PC-9 (cell line): ENCODE results near the gene PUS10. TPM values are rescaled to one million over a fixed set of nuclear protein-coding genes. Genes with fewer than 3 reads are reported as not detected.

ENCODE experiments used
- BruUV-seq: library from RNA; stranded (reverse); fragments of 400-500 nt; replicated peaks from 2 replicates; lab custom pipeline; 2021; lab: Mats Ljungman, UMichigan
- CTCF ChIA-PET: fragments of 300-600 bp; sonication (Branson Sonifier 250); formaldehyde crosslinking; loops from one replicate; lab custom pipeline; 2022; ENCODE audit warnings: antibody characterized with exemption; lab: Charles Lee
- POLR2A ChIA-PET: fragments of 300-600 bp; sonication (Branson Sonifier 250); formaldehyde crosslinking; loops from one replicate; lab custom pipeline; 2022; ENCODE audit warnings: antibody characterized with exemption; ENCODE audit not compliant: unreplicated experiment; lab: Charles Lee
- DNase-seq, 2 experiments: peaks; one replicate each; pipeline versions ENCODE4 v3.0.0 to v3.0.0-alpha.2; 2015 to 2022; ENCODE audit warnings: mixed read lengths in 1 of 2
- H2AFZ ChIP-seq: fragments of 200-600 bp; sonication (generic); 2 replicates; pipeline ENCODE4 v1.8.1; 2017; ENCODE audit warnings: antibody characterized with exemption
- H3F3A ChIP-seq: fragments of 200-600 bp; sonication (generic); 2 replicates; pipeline ENCODE4 v1.8.1; 2017; ENCODE audit warnings: antibody characterized with exemption, mild to moderate bottlenecking, low read depth; ENCODE audit not compliant: insufficient read depth
- H3K27ac ChIP-seq: fragments of 200-600 bp; sonication (generic); 2 replicates; pipeline ENCODE4 v1.6.1; 2016; ENCODE audit warnings: mixed run types
- H3K27me3 ChIP-seq: fragments of 200-600 bp; sonication (generic); 2 replicates; pipeline ENCODE4 v1.6.1; 2016; ENCODE audit warnings: low read depth, mixed run types; ENCODE audit not compliant: insufficient read depth
- H3K36me3 ChIP-seq: fragments of 200-600 bp; sonication (generic); 2 replicates; pipeline ENCODE4 v1.6.1; 2016; ENCODE audit warnings: low read depth, mixed run types
- H3K4me1 ChIP-seq: fragments of 200-600 bp; sonication (generic); replicated peaks from 2 replicates; pipeline ENCODE4 v1.6.1; 2016; ENCODE audit warnings: mixed run types; ENCODE audit not compliant: insufficient read depth
- H3K4me2 ChIP-seq: fragments of 200-600 bp; sonication (generic); 2 replicates; pipeline ENCODE4 v1.6.1; 2017; ENCODE audit warnings: mixed run types
- H3K4me3 ChIP-seq: fragments of 200-600 bp; sonication (generic); 2 replicates; pipeline ENCODE4 v1.6.1; 2016; ENCODE audit warnings: mixed run types
- H3K79me2 ChIP-seq: fragments of 200-600 bp; sonication (generic); 2 replicates; pipeline ENCODE4 v1.6.1; 2017; ENCODE audit warnings: low read depth, mixed run types
- H3K9me2 ChIP-seq: fragments of 200-600 bp; sonication (generic); 2 replicates; pipeline ENCODE4 v1.8.1; 2017; ENCODE audit warnings: mild to moderate bottlenecking; ENCODE audit not compliant: insufficient read depth
- H3K9me3 ChIP-seq: fragments of 200-600 bp; sonication (generic); 2 replicates; pipeline ENCODE4 v1.8.1; 2016; ENCODE audit warnings: low read depth; ENCODE audit not compliant: insufficient read depth
- H4K20me1 ChIP-seq: fragments of 200-600 bp; sonication (generic); 2 replicates; pipeline ENCODE4 v1.8.1; 2017; ENCODE audit not compliant: insufficient read depth
- EZH2 ChIP-seq: fragments of 200-600 bp; sonication (generic); IDR thresholded peaks from 2 replicates; pipeline ENCODE4 v1.8.0; 2017; ENCODE audit warnings: antibody characterized with exemption, low read depth
- intact Hi-C: fragments of 100-400 bp; cut with micrococcal nuclease; formaldehyde crosslinking; loops from one replicate; pipeline ENCODE4 v1.10.0; 2022; ENCODE audit not compliant: unreplicated experiment
- total RNA-seq: library from RNA; stranded (reverse); gene quantifications from 2 replicates; pipeline ENCODE4 v1.2.3, GENCODE V29; 2021
- TF ChIP-seq, protein P1 (sequence below): fragments of 200-600 bp; sonication (generic); conservative IDR thresholded peaks from 2 replicates; pipeline ENCODE4 v1.6.1; 2017; ENCODE audit warnings: mixed run types, antibody characterized with exemption, mild to moderate bottlenecking, moderate library complexity

Gene PUS10
- total RNA-seq, 1 experiment from 2014 or later: 5.1 TPM

DNA sequence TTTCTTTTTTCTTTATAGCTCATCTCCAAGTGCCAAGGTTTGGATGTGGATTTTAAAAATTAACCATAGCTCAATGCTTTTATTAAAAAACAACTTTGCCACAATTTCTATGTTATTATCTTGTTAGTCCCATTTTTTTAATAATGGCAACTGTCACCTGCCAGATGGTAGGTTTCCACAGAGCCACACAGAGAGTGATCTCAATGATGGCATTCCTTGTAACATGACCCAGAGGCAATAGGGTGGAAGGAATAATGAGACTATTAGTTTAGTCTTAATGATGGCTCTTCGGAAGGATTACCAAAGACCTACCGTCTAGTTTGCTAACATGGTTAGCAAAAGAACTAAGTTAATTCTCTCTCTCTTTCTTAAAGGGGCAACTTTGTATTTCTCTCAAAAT is 72.7 kb downstream of the PUS10 start:
- CTCF ChIA-PET: no interaction called here
- POLR2A ChIA-PET: no interaction called here
- H3K36me3 ChIP-seq: no peaks in the 10 kb centered on the region
- H3K27me3 ChIP-seq: no peaks in the 10 kb centered on the region
- H3K79me2 ChIP-seq: no peaks in the 10 kb centered on the region
- no peak overlapping the region for H2AFZ ChIP-seq
- no peak for DNase-seq
- BruUV-seq: no TSS peak
- H3K4me2 ChIP-seq: no peak overlapping the region
- intact Hi-C loops: no loop called here
- TF ChIP-seq, protein P1, sequence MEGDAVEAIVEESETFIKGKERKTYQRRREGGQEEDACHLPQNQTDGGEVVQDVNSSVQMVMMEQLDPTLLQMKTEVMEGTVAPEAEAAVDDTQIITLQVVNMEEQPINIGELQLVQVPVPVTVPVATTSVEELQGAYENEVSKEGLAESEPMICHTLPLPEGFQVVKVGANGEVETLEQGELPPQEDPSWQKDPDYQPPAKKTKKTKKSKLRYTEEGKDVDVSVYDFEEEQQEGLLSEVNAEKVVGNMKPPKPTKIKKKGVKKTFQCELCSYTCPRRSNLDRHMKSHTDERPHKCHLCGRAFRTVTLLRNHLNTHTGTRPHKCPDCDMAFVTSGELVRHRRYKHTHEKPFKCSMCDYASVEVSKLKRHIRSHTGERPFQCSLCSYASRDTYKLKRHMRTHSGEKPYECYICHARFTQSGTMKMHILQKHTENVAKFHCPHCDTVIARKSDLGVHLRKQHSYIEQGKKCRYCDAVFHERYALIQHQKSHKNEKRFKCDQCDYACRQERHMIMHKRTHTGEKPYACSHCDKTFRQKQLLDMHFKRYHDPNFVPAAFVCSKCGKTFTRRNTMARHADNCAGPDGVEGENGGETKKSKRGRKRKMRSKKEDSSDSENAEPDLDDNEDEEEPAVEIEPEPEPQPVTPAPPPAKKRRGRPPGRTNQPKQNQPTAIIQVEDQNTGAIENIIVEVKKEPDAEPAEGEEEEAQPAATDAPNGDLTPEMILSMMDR: no peak
- TF ChIP-seq EZH2: no peak
- 0 out of 2 replicates have a peak, but pooled peaks cover 5% of the 10 kb centered on the region for H3F3A ChIP-seq
- no peak overlapping the region for H3K4me3 ChIP-seq
- H3K4me1 ChIP-seq: peaks cover 13% of the 10 kb centered on the region; the same call in 1 of the 2 replicates
- H3K9me2 ChIP-seq: no peaks in the 10 kb centered on the region
- H4K20me1 ChIP-seq: no peaks in the 10 kb centered on the region
- H3K27ac ChIP-seq: no peak overlapping the region
- no peaks in the 10 kb centered on the region; the same call in 1 of the 2 replicates for H3K9me3 ChIP-seq

DNA sequence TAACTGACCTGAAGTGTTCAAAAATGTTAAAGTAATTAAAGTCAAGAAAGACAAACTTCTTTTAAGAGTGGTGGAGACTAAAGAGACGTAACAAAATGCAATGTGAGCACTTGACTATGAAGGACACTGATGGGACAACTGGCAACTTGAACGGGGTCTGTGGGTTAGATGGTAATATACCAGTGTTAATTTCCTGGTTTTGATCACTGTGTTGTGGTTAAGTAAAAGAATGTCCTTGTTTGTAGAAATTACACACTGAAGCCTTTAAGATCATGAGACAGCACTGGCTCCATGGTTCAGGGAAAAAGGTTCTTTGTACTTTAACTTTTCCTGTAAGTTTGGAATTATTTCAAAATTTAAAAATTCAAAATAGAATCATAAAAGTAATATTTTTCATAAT is 78.4 kb downstream of the PUS10 start:
- H3K79me2 ChIP-seq: no peaks in the 10 kb centered on the region
- H3K4me3 ChIP-seq: no peak overlapping the region
- no peak overlapping the region for H3K27ac ChIP-seq
- ChIA-PET POLR2A (no interaction called here), CTCF (no interaction called here)
- no peaks in the 10 kb centered on the region for H3K27me3 ChIP-seq
- intact Hi-C loops: no loop called here
- 0 out of 2 replicates have a peak, but pooled peaks cover 5% of the 10 kb centered on the region for H4K20me1 ChIP-seq
- no peak for DNase-seq
- no TSS peak for BruUV-seq
- no peak overlapping the region for H3K4me2 ChIP-seq
- H3K9me3 ChIP-seq: no peaks in the 10 kb centered on the region
- no peaks in the 10 kb centered on the region for H3K9me2 ChIP-seq
- no peaks in the 10 kb centered on the region for H3K36me3 ChIP-seq
- no peaks in the 10 kb centered on the region for H3F3A ChIP-seq
- TF ChIP-seq, protein P1: no peak
- no peak for TF ChIP-seq EZH2
- no peaks in the 10 kb centered on the region for H3K4me1 ChIP-seq
- H2AFZ ChIP-seq: no peak overlapping the region

- Histone ChIP-seq H2AFZ (no peak overlapping the region), H4K20me1 (0 out of 2 replicates have a peak, but pooled peaks cover 5% of the 10 kb centered on the region), H3K4me2 (no peak overlapping the region), H3K9me3 (no peaks in the 10 kb centered on the region), H3K4me1 (no peaks in the 10 kb centered on the region), H3K36me3 (no peaks in the 10 kb centered on the region), H3K27ac (no peak overlapping the region), H3F3A (no peaks in the 10 kb centered on the region), H3K4me3 (no peak overlapping the region), H3K9me2 (no peaks in the 10 kb centered on the region), H3K79me2 (no peaks in the 10 kb centered on the region), H3K27me3 (no peaks in the 10 kb centered on the region)
- DNase-seq: no peak
- no peak for TF ChIP-seq EZH2
- TF ChIP-seq, protein P1: no peak
- intact Hi-C loops: no loop called here
- no TSS peak for BruUV-seq
- CTCF ChIA-PET: no interaction called here
- POLR2A ChIA-PET: no interaction called here
Observed at GRCh38 chr2:60938301-60938700, 79.8 kb downstream of the PUS10 start.
